Peyer's patch (tissue), 4 donors: ENCODE data around the gene CRELD1.

Source experiments
- CTCF ChIP-seq, 6 experiments: fragments of 450-650 bp in 4 of 6; fragments of 200-600 bp in 2 of 6; sonication (generic) in 1 of 6; IDR thresholded peaks; one replicate each; pipeline ENCODE4 v1.5.1; 2017 to 2019; ENCODE audit warnings: antibody characterized with exemption in 6 of 6, mild to moderate bottlenecking in 3 of 6, moderate library complexity in 1 of 6
- POLR2A ChIP-seq, 2 donors: fragments of 450-650 bp; IDR thresholded peaks; one replicate each; pipeline ENCODE4 v1.5.1; 2017; ENCODE audit warnings: antibody characterized with exemption in 2 of 2, mild to moderate bottlenecking in 2 of 2, moderate library complexity in 2 of 2

DNA sequence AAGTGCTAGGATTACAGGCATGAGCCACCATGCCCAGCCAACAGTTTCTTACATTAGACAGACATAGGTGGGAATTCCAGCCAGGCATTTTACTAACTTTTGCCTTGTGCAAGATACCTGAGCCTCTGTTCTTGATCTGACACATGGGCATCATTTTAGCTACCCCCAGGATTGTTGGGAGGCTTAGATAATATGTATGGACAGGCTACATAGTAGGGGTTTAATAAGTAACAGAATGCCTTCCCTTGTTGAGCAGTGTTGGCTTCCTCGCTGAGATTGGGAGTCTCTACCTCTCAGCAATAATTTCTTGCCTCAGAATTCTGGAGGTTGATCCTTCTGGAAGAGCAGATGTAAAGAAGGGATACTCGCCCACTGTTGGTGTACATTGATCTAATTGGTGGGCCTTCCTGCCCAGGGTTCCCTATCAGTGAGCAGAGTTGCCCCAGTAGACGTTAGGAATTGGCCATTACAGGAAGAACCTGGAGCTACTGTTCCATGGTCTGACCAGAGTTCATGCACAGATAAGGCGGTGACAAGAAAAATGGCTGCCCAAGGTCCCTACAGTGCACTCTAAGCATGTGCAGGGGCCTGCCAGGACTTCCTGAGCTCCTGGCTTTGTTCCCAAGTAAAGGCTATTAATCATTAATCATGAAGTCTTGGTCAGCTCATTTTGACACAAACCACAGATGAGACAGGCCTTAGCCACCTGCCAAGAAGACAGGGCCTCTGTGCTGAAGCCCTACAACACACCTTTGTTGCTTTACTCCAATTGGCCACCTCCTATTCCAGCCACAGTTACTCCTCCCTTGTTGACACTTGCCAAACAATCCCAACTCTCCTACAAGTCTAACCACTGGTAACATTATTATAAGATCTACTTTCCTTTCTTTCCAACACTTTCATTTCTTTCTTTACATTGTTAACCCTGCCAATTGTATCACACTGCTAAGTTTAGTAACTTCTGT lies 35.9 kb upstream of the CRELD1 start:
- TF ChIP-seq CTCF (IDR thresholded peaks at IDR 0.05), result no peak
- TF ChIP-seq POLR2A (IDR thresholded peaks at IDR 0.05), result peak in 1 of 2 donors; percentile 61
